ENCODE data around the gene ZSCAN30. TPM values are rescaled to one million over a fixed set of nuclear protein-coding genes. Genes with fewer than 3 reads are reported as not detected.

Gene ZSCAN30
- total RNA-seq, 1 donor from 2014 or later, result 41.0 TPM

DNA sequence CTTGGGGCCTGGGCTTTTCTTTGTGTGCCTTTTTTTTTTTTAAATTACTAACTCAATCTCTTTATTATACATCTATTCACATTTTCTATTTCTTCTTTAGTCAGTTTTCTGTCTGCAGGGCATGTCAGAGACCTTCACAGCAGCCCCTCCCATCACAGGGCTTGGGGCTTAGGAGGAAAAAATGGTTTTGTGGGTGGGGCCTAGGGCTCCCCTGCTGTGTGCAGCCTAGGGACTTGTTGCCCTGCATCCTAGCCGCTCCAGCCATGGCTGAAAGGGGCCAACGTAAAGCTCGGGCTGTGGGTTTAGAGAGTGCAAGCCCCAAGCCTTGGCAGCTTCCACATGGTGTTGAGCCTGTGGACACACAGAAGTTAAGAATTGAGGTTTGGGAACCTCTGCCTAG, 13.8 kb downstream of the ZSCAN30 start:
- H3K27me3 Mint-ChIP-seq (ENCODE audit: unreplicated experiment), result peaks cover 4% of the 10 kb centered on the region
- DNase-seq, result no peak
- TF ChIP-seq CTCF (IDR thresholded peaks at IDR 0.05; ENCODE audit: partially characterized antibody, unreplicated experiment), result no peak
- H3K27ac Mint-ChIP-seq (ENCODE audit: unreplicated experiment), result no peak overlapping the region
- H3K4me3 Mint-ChIP-seq (ENCODE audit: unreplicated experiment), result no peak overlapping the region
- no peaks in the 10 kb centered on the region for H3K4me1 Mint-ChIP-seq (ENCODE audit: low read depth, unreplicated experiment)
- H3K9me3 Mint-ChIP-seq (ENCODE audit: unreplicated experiment), result no peaks in the 10 kb centered on the region
- peaks cover 25% of the 10 kb centered on the region for H3K36me3 Mint-ChIP-seq (ENCODE audit: unreplicated experiment)

- no peak for TF ChIP-seq CTCF (IDR thresholded peaks at IDR 0.05; ENCODE audit: partially characterized antibody, unreplicated experiment)
- Mint-ChIP-seq H3K4me1 (ENCODE audit: low read depth, unreplicated experiment) (no peaks in the 10 kb centered on the region), H3K36me3 (ENCODE audit: unreplicated experiment) (peaks cover 33% of the 10 kb centered on the region), H3K27me3 (ENCODE audit: unreplicated experiment) (peaks cover 7% of the 10 kb centered on the region), H3K4me3 (ENCODE audit: unreplicated experiment) (no peak overlapping the region), H3K27ac (ENCODE audit: unreplicated experiment) (no peak overlapping the region), H3K9me3 (ENCODE audit: unreplicated experiment) (peaks cover 7% of the 10 kb centered on the region)
- no peak for DNase-seq
Measured at GRCh38 chr18:35271656-35272055, 18.4 kb downstream of the ZSCAN30 start.

DNA sequence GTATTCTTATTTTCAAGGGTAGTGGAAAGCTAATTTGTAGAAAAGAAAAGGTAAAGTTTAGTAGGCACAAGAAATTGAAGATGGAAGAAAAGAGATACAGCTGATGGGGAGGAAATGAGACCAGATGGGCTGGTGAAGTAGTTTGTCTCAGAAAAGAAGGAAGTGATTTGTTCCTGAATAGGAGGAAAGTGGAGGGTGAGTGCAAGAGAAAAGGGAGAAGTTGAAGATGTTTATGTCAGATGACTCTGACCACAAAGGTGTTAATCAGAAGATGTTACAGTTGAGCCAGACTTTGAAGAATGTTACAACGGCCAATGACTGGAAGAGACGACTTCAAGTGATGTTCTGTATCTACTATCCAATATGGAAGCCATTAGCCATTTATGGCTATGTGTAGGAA, 21.2 kb downstream of the ZSCAN30 start:
- Mint-ChIP-seq H3K27ac (ENCODE audit: unreplicated experiment) (peak overlapping the region; percentile 4), H3K9me3 (ENCODE audit: unreplicated experiment) (peaks cover 14% of the 10 kb centered on the region), H3K4me1 (ENCODE audit: low read depth, unreplicated experiment) (no peaks in the 10 kb centered on the region), H3K36me3 (ENCODE audit: unreplicated experiment) (peaks cover 35% of the 10 kb centered on the region), H3K27me3 (ENCODE audit: unreplicated experiment) (peaks cover 9% of the 10 kb centered on the region), H3K4me3 (ENCODE audit: unreplicated experiment) (no peak overlapping the region)
- TF ChIP-seq CTCF (IDR thresholded peaks at IDR 0.05; ENCODE audit: partially characterized antibody, unreplicated experiment), result no peak
- DNase-seq, result no peak

DNA sequence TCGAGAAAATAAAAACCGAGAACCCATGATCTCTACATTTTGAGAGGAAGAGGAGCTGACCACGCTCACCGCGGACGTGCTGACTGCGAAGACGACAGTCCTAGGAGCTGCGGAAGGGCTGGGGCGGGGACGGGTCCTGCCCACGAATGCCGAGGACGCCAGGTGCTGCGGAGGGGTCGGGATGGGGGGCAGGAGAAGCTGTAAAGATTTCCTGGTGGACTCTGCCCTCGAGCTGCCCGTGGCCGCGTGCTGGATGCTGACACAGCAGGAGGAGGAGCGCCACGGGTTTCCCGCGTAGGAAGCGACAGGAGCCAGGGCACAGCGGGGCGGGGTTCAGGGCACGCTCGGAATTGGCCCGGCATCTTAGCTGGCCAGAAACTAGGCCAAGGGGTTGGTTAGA, 22.2 kb downstream of the ZSCAN30 start:
- Mint-ChIP-seq H3K27ac (ENCODE audit: unreplicated experiment) (no peak overlapping the region), H3K27me3 (ENCODE audit: unreplicated experiment) (peaks cover 7% of the 10 kb centered on the region), H3K36me3 (ENCODE audit: unreplicated experiment) (peaks cover 30% of the 10 kb centered on the region), H3K4me1 (ENCODE audit: low read depth, unreplicated experiment) (no peaks in the 10 kb centered on the region), H3K9me3 (ENCODE audit: unreplicated experiment) (peaks cover 14% of the 10 kb centered on the region), H3K4me3 (ENCODE audit: unreplicated experiment) (peak overlapping the region; percentile 68)
- DNase-seq, result no peak
- no peak for TF ChIP-seq CTCF (IDR thresholded peaks at IDR 0.05; ENCODE audit: partially characterized antibody, unreplicated experiment)

- Mint-ChIP-seq H3K9me3 (ENCODE audit: unreplicated experiment) (peaks cover 14% of the 10 kb centered on the region), H3K4me3 (ENCODE audit: unreplicated experiment) (peak overlapping the region; percentile 90), H3K27me3 (ENCODE audit: unreplicated experiment) (peaks cover 7% of the 10 kb centered on the region), H3K36me3 (ENCODE audit: unreplicated experiment) (peaks cover 26% of the 10 kb centered on the region), H3K27ac (ENCODE audit: unreplicated experiment) (peak overlapping the region; percentile 89), H3K4me1 (ENCODE audit: low read depth, unreplicated experiment) (no peaks in the 10 kb centered on the region)
- DNase-seq, result peak; percentile 85
- no peak for TF ChIP-seq CTCF (IDR thresholded peaks at IDR 0.05; ENCODE audit: partially characterized antibody, unreplicated experiment)
Measured at GRCh38 chr18:35267161-35267651, 22.8 kb downstream of the ZSCAN30 start.
